Daoy (cell line): ENCODE measurements around the gene FAM240A. TPM values are rescaled to one million over a fixed set of nuclear protein-coding genes. Genes with fewer than 3 reads are reported as not detected.
"Not testable (repeated sequence)": the region's sequence is repeated elsewhere in the genome, so short reads cannot be mapped to it uniquely, and the experiment has no call there.

ENCODE experiments used
- DNase-seq: peaks from one replicate; pipeline ENCODE4 v3.0.0-alpha.2; 2015; ENCODE audit warnings: low read depth
- total RNA-seq: library from RNA; depleted of rRNA; stranded (reverse); fragments of >200 nt; shearing (Covaris generic); gene quantifications from 2 replicates; pipeline ENCODE4 v1.2.3, GENCODE V29; 2014; rRNA removed

FAM240A gene
- total RNA-seq = not detected in 2 replicates

DNA sequence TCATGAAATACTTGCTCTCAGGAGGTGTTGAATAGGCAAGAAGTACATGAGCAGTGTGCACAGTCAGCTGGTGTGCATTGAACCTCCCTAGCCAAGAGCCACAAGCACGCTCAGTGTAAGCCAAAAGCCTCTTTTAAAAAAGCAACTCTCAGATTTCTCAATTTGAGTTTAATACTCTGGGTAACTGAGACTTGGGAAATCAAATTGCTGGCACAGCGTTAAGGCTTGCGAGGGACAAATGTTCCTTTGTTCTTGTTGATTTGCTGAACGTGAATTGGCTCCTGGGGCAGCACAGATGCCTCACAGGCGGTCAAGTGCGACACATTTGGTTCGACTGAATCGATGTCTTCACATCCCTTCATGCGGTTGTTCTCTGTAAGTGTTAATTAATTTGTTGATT, at the start of gene FAM240A:
FAM240A (plus strand) TSS at position 202 of the 400 bp plus-strand sequence; CDS start at position 361, 159 bp downstream.
- no peak for DNase-seq

DNA sequence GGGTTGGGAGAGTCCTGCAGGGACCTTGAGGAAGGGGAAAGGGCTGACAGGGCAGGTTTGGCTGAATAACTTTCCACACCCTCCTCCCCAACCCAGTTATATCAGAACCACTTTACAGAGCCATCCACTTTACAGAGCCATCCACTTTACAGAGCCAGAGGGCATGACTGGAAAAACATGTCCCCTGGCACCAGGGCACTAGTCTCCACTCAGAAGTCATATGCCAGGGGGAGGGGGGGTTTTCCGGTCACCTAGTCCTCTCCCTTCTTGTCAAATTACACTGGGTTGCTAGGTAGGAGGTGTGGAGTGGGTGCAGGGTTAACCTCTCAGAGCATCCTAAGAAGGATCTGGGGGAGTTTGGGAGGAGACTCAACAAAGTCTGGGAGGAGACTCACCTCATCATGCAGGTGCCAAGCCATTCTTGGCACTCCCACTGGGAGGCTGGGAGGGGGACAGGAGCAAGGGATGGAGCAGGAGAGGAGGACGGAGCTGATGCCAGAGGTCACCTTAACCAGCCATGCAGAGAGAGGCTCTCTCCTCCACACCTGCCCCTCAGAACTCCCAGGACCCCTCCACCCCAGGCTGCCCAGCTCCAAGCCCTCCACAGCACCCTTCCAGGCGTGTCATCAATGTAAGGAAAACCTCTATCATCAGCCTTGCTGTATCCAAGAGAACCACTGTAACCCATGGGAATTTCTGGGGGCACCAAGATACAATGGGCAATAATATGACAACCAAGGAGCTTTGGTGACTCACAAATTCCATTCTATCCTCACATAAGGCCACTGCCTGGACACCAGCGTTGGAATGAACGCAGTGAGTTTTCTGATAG, 47.9 kb upstream of the FAM240A start:
- DNase-seq = no peak

DNA sequence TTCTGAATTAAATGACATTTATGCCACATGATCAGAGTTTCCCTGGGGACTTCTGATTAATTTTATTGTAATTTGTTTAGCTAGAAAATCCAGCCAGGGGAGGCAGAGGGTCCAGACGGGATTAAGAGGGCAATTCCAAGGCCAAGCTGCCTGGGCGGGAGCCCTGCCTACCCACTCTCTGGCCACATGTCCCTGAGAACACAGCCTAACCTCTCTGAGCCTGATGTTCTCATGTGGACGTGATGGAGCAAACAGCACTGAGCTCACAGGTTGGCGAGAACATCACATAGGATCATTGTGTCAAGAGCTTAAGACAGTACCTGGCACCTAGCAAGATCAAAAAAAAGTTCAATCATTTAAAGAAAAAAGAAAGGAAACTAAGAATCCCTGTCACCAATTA, 47.2 kb upstream of the FAM240A start:
- DNase-seq = no peak

DNA sequence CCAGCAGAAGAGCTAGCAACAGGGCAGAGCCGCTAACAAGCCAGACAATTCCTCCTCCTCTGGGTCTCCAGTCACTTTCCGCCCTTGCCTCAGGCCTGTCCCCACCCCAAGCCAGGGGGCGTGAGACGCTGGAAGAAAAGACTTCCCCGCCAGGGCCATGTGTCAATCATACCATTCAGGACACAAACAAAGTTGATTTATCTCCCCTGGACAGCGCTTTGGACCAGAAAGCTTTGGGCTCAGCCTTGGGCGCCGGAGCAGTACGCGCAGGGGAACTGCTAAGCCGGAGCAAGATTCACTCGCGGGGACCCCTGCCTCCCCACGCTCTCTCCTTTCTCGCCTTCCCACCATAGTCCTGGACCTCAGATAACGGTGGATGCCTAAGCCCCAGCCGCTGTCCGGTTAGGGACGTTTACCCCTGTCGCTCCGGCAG, 46.7 kb upstream of the FAM240A start:
- no peak for DNase-seq

DNA sequence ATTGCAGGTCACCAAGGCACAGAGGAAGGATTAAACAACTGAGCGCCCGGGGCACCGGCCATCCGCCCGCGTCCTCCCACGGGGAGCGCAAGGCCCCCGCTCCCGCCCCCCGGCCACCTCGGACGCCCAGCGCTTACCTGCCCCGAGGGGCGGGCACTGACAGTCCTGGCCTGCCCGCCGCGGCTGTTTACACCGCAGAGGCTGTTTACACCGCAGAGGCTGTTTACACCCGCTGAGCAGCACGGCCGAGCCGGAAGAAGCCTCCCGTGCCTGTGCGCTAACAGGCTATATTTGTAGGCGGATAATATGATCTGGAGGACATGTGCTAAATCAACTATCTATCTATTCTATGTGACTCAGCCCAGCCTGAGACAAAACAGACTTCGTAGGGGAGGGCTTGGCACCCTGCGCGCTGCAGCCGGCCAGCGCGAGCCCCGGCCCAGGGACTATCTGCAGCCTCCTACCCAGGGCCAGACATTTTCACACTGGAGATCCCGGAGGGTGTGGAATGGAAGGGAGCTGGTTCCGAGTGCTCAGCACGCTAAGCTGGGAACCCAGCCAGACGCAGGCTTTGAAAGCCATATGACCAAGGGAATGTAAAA, 46.2 kb upstream of the FAM240A start, which contains the start of gene LRRC2:
LRRC2 (minus strand) TSS at position 263 of the 602 bp plus-strand sequence. CDS start 14,711 bp downstream, outside the sequence.
- DNase-seq = peak; percentile 44

DNA sequence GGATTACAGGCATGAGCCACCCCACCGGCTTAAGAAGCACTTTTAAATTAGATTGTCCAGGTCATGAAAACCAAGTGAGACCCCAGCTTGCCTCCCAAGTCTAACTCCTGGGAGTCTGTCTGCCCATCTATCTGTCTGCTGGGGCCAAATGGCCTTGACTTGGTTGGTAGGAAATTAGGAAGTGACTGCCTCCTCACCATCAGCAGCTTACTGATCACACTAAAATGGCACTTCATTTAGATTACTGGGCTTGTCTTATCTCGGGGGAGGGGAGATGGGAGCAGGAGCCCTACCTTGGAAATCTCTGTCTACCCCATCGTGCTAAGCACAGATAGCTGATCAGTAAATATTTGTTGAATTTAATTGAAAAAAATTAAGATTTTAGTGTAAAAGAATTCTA, 40.6 kb upstream of the FAM240A start:
- no peak for DNase-seq

DNA sequence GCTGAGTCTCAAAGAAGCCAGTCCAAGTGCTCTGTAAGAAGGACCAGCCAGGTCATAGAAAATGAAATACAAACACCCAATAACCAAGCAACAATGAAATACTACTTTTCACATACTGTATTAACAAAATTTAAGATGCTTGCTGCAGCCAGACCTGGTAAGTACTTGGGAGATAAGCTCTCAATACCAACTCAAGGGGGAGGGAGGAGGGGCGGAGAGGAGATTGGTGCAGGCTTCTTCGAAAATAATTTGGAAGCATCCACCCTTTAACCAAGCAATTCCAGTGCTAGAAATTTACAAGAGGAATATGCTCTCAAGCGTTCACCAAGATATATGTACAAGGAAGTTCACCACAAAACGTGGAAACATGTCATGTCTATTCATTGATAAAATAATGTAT, 38.6 kb upstream of the FAM240A start:
- DNase-seq = no peak

DNA sequence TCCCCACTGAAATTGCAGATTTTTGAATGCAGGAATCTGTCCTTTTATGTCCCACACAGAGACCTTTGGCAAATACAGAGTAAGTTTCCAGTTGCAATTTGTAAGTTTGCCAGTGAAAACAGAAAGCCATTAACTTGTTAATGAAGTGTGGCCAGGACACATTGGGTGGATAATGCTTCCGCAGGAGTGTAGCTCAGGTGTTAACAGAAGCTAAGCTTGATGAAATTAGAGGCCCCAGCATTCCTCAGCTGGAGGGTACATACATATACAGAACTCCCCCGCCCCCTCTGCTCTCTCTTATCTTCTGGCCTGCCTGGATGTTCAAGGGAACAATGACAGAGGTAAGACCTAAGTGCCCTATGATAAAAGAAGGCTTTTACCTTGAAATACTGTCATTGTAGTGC, 38.1 kb upstream of the FAM240A start:
- no peak for DNase-seq

DNA sequence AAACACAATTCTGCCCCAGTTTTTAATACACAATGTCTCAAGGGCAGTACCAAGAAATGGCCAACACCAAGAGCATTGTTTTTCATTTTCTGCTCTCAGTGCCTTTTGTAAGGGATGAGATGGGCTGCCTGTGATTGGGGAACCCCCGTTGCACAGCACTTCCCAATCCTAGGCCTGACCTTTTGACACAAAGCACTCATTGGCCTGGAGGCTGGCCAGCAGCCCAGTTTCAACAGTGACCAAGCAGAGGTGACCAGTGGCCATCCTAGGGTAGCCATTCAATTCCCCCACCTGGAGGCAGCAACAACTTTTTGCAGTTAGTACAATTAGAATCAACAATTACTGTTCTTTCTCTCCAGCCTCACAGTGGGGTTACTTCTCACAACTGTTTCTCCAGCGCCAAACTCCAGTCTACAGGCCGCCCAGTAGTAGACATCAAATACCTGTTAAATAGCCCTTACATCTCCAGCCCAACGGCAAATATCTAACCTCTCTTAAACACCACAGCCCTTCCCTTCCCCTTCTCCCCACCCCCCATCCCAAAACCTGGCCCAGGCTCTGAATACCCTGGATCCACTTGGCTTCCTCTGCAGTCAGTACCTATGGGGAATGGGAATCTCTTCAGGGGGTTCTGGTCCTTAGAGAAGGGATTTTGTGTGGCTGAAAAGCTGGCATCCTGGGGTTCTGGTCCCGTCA, 37.3 kb upstream of the FAM240A start:
- no peak for DNase-seq

DNA sequence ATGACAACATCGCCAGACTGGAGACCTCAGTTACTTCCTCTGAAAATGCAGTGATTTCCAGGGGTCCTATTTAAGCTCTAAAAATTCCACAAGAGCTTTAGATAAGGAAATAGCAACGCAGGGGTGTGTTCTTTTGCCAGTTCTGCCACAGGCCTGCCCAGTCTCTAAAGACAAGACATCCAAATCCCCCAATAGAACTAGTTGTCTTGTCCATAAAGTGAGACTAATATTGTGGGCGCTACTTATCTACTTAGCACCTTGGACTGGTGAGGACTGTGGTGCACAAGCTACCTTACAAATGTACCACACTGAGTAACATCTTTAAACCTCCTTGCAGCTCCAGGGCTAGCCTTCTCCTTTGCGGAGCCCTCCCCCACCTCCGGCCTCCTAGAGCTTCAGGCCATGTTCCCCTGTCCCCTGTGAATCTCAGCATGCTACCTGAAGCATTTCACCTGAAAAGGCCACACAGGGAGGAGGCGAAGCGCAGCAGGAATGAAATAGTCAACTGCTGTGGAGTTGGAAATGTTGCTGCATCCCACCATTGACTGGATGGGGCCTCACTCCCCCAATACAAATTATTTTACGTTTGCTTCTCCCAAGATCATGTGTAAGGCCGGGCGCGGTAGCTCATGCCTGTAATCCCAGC, 36.6 kb upstream of the FAM240A start:
- DNase-seq = no peak

DNA sequence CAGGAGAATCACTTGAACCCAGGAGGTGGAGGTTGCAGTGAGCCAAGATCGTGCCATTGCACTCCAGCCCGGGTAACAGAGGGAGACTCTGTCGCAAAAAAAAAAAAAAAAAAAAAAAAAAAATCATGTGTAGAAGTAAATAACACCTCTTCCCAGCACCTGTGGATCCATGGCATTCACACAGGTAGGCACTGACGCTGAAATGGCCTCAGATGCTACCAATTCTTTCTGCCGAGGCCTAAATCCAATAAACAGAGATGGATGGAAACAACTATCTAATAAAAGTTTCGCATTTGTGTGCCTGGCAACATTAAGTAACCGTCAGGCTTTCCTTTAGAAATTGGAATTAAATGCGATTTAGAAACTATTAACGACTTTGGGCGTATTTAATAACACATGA, 35.9 kb upstream of the FAM240A start:
- DNase-seq = no peak

DNA sequence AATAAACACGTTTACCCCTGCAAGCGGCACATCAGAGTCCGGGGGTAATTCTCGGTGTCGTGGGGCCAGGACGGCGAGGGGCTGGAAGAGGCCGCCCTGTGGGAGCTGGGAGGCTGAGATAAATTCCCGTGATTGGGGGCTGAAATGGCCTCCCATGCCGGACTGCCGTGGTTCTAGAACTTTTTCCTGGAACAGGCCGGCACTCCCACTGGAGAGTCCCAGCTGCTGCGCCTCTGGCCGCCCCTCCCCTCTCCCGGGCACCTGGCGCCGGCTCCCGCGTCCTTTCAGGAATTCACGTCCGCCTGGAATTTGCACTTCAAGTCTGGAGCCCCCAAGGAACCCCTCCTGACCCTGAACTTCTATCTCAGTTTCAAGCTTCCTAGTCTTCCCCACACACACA, 35.4 kb upstream of the FAM240A start:
- DNase-seq = no peak

DNA sequence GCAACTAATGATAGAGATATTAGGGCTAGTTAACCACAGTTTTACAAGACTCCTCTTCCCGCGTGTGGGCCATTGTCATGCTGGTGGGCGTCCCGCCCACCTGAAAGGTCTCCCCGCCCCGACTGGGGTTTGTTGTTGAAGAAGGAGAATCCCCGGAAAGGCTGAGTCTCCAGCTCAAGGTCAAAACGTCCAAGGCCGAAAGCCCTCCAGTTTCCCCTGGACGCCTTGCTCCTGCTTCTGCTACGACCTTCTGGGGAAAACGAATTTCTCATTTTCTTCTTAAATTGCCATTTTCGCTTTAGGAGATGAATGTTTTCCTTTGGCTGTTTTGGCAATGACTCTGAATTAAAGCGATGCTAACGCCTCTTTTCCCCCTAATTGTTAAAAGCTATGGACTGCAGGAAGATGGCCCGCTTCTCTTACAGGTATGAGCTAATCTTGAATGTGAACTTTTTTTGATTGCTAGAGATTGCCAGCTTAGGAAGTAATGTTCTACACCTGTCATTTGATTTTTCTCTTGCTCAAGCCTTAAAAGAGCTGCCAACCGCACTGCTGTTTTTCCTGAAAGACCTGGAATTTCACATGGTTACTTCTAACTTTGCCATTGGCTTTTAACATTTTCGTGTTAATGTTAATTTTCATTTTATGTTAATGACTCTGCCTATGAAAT, 34.6 kb upstream of the FAM240A start:
- DNase-seq = not testable (repeated sequence)

DNA sequence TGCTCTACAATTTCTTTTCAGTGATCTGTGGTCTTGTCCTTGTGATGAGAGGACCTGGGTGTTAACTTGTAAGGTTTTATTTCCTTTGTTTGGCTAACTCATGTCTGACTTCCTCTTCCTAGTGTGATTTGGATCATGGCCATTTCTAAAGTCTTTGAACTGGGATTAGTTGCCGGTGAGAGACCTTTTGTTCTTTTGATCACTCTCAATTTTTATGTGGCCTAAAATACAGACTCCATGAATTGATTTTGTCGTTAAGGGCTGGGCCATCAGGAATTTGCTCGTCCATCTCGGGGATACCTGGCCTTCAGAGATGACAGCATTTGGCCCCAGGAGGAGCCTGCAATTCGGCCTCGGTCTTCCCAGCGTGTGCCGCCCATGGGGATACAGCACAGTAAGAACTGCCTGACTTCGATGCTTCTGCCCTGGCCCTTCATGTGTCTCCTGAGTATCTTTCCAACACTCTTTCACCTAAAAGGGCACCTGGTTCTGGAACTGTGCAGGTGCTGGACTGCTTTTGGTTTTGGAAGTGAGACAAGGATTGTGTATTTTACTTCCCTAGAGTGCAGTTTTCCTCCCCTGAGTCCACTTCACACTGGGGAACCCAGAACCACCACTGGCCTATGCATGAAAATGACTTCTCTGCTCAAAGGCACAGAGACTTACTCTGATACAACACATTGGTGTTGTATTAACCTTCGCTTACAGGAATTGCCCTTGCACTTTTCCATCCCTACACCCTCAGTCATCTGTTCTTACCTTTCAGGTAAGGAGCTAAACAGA, 33.2 kb upstream of the FAM240A start:
- DNase-seq = no peak

DNA sequence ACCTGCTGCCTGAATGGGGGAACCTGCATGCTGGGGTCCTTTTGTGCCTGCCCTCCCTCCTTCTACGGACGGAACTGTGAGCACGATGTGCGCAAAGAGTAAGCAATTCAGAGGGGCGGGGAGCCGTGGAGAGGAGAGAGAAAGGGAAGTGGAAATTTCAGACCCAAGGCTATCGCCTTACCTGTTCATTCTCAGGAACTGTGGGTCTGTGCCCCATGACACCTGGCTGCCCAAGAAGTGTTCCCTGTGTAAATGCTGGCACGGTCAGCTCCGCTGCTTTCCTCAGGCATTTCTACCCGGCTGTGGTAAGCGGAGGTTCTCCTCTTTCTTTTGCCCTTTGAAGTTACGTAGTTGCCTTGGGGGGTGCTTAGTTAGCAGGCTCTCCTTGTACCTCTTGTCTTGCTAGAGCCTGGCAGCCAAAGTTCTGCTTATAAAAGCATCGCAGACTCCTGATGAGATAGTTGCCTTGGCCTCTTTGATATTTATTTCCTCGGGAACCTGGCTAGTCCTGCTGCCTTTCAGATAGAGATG, 32.5 kb upstream of the FAM240A start:
- DNase-seq = no peak

DNA sequence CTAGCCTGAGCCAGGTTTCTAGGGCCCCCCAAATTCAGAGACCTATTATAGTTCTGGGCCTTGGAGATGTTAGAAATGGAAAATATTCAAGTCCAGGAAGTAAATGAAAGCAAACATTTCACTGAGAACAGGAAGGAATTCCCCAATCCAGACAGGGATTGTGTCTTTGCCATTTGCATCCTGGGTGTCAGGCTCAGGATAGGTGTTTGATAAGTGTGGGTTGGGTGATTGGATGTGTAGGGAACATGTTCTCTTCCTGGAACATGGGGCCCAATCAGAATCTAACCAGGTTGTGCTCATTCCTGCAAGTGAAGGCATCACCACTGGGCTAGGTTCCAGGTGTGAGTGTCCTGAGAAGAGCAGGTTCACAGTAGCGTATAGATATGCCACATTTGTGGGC, 31.6 kb upstream of the FAM240A start:
- DNase-seq = no peak

DNA sequence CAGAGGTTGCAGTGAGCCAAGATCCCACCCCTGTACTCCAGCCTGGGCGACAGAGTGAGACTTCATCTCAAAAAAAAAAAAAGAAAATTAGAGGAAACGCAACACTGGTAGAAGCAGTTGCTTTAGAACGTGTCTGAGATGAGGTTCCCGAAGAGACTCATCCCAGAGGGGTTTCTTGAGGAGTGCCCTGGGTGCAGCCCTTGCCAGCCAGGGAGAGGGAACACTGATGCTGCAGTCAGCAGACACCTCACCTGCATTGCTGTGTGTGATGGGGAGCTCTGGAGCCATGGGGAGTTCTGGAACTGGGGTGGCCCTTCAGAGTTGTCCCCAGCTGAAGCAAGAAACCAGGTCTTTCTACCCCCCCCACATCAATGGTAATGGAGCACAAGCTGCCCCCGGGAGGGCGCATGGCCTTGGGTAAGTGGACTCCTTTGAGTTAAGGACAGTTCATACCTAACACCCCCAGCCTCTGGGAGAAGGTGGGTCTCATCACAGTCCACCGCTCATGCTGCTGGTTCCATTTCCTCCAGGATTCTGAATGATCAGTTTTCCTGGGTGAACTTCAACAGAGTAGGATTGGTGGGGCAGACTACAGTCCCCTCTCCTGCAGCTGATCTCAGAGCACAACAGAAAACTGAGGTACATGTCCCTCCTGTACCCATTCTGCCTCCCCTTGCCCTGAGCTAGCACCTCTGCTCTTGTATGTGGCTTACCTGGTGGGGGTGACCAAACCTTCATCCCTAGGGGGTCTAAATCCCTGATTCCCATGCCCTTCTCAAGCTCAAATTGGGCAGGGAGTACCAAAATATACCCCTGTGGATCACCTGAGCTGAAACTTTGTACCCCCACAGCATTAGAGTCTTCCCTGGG, 27.5 kb upstream of the FAM240A start:
- no peak for DNase-seq

DNA sequence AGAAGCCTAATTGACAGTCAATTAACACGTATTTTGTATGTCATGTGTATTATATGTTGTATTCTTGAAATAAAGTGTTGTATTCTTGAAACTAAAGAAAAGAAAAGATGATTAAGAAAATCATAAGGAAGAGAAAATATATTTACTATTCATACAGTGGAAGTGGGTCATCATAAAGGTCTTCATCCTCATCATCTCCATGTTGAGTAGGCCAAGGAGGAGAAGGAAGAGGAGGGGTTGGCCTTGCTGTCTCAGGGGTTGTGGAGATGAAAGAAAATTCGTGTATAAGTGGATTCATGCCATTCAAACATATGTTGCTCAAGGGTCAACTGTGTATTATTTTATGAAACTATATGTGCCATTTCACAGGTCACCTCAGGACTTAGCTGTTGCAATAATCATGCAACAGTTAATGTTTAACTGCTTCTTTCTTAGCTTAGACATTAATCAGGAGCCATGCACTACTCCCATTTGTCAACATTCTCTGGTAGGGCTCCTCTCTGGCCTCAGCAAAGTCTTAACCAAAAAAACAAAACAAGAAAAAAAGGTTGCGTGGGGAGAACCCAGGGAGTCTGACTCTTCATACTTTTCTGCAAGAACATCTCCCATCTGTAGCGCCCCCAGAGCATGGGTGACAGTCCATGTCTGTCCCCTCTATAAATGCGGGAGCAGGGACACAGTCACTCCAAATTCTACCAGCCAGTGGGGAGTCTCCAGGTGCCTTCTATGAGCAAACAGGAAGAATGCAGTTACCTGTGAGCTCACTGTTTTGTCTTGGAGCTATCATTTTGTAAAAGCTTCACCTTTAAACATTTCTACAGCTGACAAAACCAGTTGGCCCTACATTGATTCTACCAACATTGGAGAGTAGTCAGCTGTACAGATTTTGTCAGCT, 26.3 kb upstream of the FAM240A start:
- no peak for DNase-seq
